Upper lobe of left lung (tissue), 4 donors: ENCODE measurements around the gene GPSM1.

Source experiments
- CTCF ChIP-seq, 6 experiments: fragments of 450-650 bp in 4 of 6; fragments of 200-600 bp in 2 of 6; sonication (generic) in 2 of 6; IDR thresholded peaks; one replicate each; pipeline ENCODE4 v1.5.1; 2016 to 2019; ENCODE audit warnings: antibody characterized with exemption in 6 of 6
- POLR2A ChIP-seq, 4 donors: fragments of 450-650 bp; IDR thresholded peaks; one replicate each; pipeline ENCODE4 v1.5.1; 2016 to 2017; ENCODE audit warnings: antibody characterized with exemption in 4 of 4, mild to moderate bottlenecking in 2 of 4

GRCh38 chr9:136328011-136328621, 777 bp downstream of the GPSM1 start:
- no peak for TF ChIP-seq CTCF (IDR thresholded peaks at IDR 0.05)
- no peak for TF ChIP-seq POLR2A (IDR thresholded peaks at IDR 0.05)
